ENCODE results near the gene BHLHE23.

DNA sequence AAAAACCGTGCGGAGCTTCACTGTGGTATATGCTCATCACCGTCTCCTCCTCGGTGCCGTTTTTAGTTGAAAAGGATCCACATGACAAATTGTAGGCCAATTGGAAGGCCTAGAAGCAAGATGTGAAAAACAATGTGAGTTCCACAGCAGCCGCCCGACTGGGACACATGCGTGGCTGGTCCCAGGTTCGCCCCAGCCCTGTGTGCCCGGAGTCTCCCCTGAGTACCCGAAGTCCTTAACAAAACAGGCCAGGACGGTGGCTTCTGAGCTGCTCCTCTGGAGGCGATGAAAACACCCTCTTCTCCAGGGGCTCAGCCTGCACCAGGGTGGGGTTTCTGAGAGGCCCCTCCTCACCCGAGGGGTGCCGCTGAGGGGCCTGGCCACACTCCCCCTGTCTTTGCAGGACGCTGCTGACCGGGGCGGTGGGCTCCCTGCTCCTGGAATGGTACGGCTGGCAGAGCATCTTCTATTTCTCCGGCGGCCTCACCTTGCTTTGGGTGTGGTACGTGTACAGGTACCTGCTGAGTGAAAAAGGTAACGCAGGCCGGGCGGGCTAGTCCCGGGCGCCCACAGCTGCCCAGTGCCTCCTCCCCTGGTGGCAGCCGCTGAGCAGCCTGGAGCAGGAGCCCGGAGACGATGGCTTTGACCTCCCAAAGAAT is 44.4 kb downstream of the BHLHE23 start:
- TF ChIP-seq GATA2 (IDR thresholded peaks at IDR 0.05; ENCODE audit: low read depth, low read length): no peak
- TF ChIP-seq GATA3 (IDR thresholded peaks at IDR 0.05; ENCODE audit: low read depth, low read length): no peak
